NK-92 (cell line): ENCODE measurements around the gene LDLRAD4.

Source experiments
- DNase-seq: peaks from one replicate; lab custom pipeline; 2025; ENCODE audit not compliant: unreplicated experiment; lab: John Stamatoyannopoulos, UW

The LDLRAD4 gene

GRCh38 chr18:13454363-13455150 lies 236.0 kb downstream of the LDLRAD4 start:
- no peak for DNase-seq

GRCh38 chr18:13455471-13455870 lies 236.9 kb downstream of the LDLRAD4 start:
- no peak for DNase-seq

GRCh38 chr18:13455960-13456481 lies 237.5 kb downstream of the LDLRAD4 start:
- no peak for DNase-seq

GRCh38 chr18:13456736-13457271 lies 238.2 kb downstream of the LDLRAD4 start:
- DNase-seq: no peak

- DNase-seq: no peak
Observed at GRCh38 chr18:13457327-13457726, 238.8 kb downstream of the LDLRAD4 start.

- DNase-seq: no peak
Observed at GRCh38 chr18:13460946-13461345, 242.4 kb downstream of the LDLRAD4 start.

- no peak for DNase-seq
Observed at GRCh38 chr18:13461469-13461868, 242.9 kb downstream of the LDLRAD4 start.

- DNase-seq: no peak
Observed at GRCh38 chr18:13461936-13462335, 243.4 kb downstream of the LDLRAD4 start.

GRCh38 chr18:13462686-13463085 lies 244.1 kb downstream of the LDLRAD4 start:
- DNase-seq: no peak

- DNase-seq: no peak
Observed at GRCh38 chr18:13463526-13464210, 245.1 kb downstream of the LDLRAD4 start.

- no peak for DNase-seq
Observed at GRCh38 chr18:13464432-13465123, 246.0 kb downstream of the LDLRAD4 start.

GRCh38 chr18:13465124-13465446 lies 246.5 kb downstream of the LDLRAD4 start:
- DNase-seq: no peak

- DNase-seq: no peak
Observed at GRCh38 chr18:13465476-13465875, 246.9 kb downstream of the LDLRAD4 start.

- DNase-seq: no peak
Observed at GRCh38 chr18:13470516-13471197, 252.1 kb downstream of the LDLRAD4 start.

- no peak for DNase-seq
Observed at GRCh38 chr18:13471198-13471845, 252.8 kb downstream of the LDLRAD4 start.

GRCh38 chr18:13471971-13472628 lies 253.5 kb downstream of the LDLRAD4 start:
- no peak for DNase-seq

GRCh38 chr18:13473751-13474150 lies 255.2 kb downstream of the LDLRAD4 start:
- no peak for DNase-seq

GRCh38 chr18:13474336-13474735 lies 255.8 kb downstream of the LDLRAD4 start:
- DNase-seq: no peak

GRCh38 chr18:13474907-13475545 lies 256.5 kb downstream of the LDLRAD4 start:
- DNase-seq: no peak
